SKM-1 (cell line): Measurements from ENCODE around the gene TRMU.

ENCODE experiments used
- DNase-seq: peaks from one replicate; lab custom pipeline; 2025; ENCODE audit not compliant: unreplicated experiment; lab: John Stamatoyannopoulos, UW

Gene TRMU

DNA sequence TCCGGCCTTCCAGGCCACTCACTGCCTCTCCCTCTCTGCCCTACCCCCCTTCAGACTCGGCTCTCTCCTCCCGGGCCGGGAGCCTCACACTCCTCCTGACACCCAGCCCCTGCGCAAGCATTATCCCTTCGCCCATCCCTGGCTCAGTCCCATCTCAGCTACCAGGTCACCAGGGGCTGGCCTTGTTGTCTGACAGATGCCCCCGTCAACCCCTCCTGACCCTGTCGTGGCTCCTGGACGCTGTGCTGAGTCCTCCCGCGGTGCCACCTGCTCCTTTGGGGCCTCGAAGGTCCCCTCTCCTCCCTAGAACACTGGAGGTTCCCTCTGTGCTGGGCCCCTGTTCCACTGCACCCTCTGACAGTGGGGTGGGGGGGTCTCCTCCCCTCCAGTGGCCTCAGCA lies 32.9 kb downstream of the TRMU start:
- DNase-seq = no peak

DNA sequence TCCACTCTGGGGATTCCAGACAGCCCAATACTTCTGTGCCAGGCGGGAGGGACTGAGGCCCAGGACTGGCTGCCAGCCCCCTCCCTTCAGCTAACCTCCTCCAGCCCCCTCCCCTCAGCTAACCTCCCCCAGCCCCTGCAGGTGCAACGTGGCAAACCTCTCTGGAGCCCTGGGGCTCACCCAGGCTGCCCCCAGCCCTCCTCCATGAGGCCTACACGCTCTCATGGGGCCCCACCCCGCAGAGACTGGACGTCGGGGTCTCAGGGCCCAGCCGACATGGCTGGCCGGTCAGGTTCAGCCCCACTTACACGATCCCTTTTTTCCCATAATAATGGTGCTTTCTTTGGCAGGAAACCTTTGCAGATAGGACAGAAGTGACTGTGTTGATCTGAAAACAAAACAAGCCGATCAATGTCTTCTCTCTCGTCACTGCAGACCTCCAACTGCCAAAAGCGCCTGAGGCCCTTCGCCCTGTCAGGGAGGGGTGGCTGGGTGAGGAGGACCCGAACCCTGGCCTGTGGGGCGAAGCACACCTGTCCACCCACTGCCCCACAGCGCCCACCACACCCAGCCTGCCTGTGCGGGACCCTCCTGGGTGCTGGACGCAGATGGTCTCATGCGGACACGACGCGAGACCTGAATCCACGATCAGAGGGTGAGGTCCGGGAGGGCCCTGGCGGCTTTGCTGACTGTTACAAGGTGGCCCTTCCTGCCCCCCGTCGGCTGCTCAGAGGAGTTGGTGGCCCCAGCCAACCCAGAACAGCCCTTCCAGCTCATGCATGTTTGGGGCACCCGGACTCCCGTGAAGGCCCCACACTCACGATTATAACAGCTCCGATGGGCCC lies 33.6 kb downstream of the TRMU start:
- no peak for DNase-seq

DNA sequence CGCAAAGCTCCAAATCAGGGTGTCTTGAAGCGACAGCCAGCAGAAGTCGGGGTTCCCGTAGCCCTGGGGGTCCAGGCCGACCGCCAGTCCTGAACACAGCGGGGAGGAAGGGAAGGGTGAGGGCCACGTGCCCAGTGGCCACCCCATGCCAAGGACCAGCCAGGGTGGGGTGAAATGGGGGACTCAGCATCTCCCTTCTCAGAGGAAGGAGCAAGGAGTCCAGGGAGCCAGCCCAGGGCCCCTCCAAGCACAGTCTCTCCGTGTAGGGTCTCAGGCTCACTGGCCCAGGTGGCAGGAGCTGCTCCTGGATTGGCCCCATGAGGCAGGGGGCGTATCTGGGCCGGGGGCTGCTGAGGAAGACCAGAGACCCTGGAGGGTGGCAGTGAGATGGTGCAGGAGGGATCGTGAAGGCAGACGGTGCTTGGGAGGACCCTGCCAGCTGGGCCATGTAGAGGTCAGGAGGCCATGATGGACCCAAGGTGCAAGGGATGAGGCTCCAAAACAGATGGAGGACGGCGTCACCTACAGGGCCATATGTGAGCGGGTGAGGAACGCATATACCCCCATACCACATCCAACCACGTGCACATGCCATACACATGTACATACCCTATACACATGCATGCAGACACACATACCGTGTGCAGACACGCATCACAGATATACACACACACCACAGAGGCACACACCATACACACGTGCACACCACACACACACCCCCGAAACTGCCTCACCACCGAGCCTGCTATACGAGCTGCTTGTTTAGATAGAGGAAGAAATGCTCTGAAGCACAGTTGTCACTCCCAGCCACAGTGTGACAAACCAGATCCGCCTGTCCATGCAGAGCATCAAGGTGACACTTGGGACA lies 34.4 kb downstream of the TRMU start:
- DNase-seq = no peak

- DNase-seq = no peak
Observed at GRCh38 chr22:46370584-46371291, 35.2 kb downstream of the TRMU start.

- DNase-seq = no peak
Observed at GRCh38 chr22:46371623-46372226, 36.2 kb downstream of the TRMU start.

- DNase-seq = no peak
Observed at GRCh38 chr22:46372686-46373085, 37.2 kb downstream of the TRMU start.

GRCh38 chr22:46373159-46373558 lies 37.6 kb downstream of the TRMU start:
- DNase-seq = no peak

- no peak for DNase-seq
Observed at GRCh38 chr22:46373921-46374662, 38.6 kb downstream of the TRMU start.

GRCh38 chr22:46374663-46375474 lies 39.4 kb downstream of the TRMU start:
- no peak for DNase-seq

DNA sequence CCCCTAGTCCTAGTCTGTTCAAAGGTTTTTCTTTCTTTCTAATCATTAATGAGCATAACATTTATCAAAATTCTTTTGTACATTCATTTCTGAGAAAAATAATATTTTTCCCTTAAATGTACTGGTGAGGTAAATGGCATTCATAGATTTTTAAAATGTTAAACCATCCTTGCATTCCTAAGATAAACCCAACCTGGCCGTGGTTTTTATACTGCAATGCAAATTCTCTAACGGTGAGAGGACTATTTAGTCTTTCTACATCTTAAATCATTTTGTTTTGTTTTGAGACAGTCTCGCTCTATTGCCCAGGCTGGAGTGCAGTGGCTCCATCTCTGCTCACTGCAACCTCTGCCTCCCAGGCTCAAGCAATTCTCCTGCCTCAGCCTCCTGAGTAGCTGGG lies 40.6 kb downstream of the TRMU start:
- DNase-seq = no peak

- DNase-seq = no peak
Observed at GRCh38 chr22:46376908-46377524, 41.5 kb downstream of the TRMU start.

- no peak for DNase-seq
Observed at GRCh38 chr22:46377525-46378425, 42.3 kb downstream of the TRMU start.

- DNase-seq = no peak
Observed at GRCh38 chr22:46378426-46379065, 43.0 kb downstream of the TRMU start.

- DNase-seq = no peak
Observed at GRCh38 chr22:46379066-46379930, 43.8 kb downstream of the TRMU start.

DNA sequence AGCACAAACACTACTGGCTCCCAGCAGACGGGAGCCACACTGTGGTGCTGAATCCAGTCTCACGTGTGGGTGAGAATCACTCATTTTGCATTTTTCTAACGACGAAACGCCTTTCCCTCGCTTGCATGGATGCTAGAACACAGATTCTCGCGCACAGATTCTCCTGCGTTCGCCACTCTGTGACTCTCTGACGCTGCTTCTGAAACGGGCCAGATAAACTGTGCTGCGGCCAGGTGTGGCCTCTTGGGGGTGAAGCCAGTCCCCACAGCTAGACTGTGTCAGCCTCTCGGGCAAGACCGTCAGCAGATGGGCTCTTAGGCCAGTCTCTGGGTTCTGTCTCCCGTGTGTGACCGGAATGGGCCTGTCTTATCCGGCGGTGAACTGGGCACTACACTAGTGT lies 44.6 kb downstream of the TRMU start:
- no peak for DNase-seq

DNA sequence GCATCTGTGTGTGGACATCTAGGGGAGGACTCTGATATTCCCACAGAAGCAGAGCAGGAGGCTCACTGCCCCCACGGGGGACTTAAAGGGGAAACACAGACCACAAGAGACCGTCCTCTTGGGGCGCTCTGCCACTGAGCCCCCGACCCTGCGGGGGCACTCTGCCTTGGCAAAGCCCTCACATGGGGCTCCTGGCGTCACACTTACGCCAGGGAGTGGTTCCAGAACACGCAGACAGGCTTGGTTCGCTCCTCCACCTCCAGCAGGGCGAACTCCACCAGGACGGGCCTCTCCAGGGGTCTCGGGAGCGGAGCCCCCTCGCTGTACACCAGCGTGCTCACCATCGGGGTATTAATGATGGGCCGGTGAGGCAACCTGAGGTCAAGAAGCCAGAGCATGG lies 45.1 kb downstream of the TRMU start:
- DNase-seq = no peak

- DNase-seq = no peak
Observed at GRCh38 chr22:46381142-46381541, 45.6 kb downstream of the TRMU start.
